ENCODE results near the gene BRD1. TPM values are rescaled to one million over a fixed set of nuclear protein-coding genes. Genes with fewer than 3 reads are reported as not detected.

The BRD1 gene
- total RNA-seq (2014; rRNA removed): 19.1 and 23.0 TPM in 2 replicates
- Bru-seq, nascent RNA: percentile 72 among the genes with signal in this experiment
- percentile 79 among the genes with signal in this experiment for BruChase-seq, experiment 1, labeled RNA remaining after a 6-hour chase
- BruChase-seq, experiment 2, labeled RNA remaining after a 2-hour chase: percentile 80 among the genes with signal in this experiment
- long read RNA-seq, full-length matches to known transcripts: 3 of 38 reads
- long read RNA-seq, partial matches to known transcripts: 20 of 38 reads
- long read RNA-seq, other reads (novel, unspliced or antisense): 15 of 38 reads

DNA sequence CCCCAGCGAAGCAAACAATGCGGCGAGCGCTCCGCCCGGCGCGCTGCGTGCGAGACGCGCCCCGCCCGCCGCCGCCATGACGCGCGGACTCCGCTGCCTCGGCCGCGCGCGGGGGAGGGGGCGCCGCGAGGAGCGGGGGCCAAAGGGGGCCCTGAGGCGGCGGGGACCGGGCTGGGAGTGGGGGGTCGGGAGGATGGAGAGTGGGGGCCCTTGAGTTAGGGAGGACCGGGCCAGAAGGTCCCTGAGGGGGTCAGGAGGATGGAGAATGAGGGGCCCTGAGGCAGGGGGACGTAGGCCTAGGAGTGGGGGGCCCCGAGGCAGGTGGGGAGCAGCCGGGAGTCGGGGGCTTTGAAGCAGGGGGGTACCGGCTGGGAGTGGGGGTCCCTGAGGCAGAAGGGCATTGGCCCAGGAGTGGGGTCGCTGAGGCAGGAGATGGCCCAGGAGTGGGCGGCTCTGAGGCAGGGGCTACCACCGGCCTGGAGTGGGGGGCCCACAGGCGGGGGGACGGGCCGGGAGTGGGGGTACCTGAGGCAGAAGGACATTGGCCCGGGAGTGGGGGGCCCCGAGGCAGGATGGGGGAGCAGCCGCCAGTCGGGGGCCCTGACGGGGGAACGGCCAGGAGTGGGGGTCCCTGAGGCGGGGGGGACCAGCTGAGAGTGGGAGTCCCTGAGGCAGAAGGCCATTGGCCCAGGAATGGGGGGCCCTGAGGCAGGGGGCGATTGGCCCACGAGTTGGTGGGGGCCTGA lies at the start of gene BRD1:
BRD1 (minus strand) TSS at position 21 of the 746 bp plus-strand sequence. CDS start 3,556 bp downstream, outside the sequence.
- Histone ChIP-seq H3K4me3 (ENCODE audit: low read length) (peak within 1 kb of the TSS; percentile 95), H3K4me2 (ENCODE audit: low read length) (peak within 1 kb of the TSS; percentile 99), H3F3A (ENCODE audit: low read length, unreplicated experiment) (no peaks in the 10 kb centered on the region), H2AFZ (ENCODE audit: low read length) (peak within 1 kb of the TSS; percentile 64), H3K27ac (ENCODE audit: low read length) (no peak within 1 kb of the TSS), H3K36me3 (ENCODE audit: low read depth, low read length) (peaks cover 4% of the 10 kb centered on the region; the same call in 1 of the 2 replicates), H3K79me2 (ENCODE audit: low read length) (peaks cover 41% of the 10 kb centered on the region), H3K4me1 (ENCODE audit: insufficient read depth, low read length) (peaks cover 17% of the 10 kb centered on the region), H3K9me2 (replicated peaks; ENCODE audit: low read length) (no peaks in the 10 kb centered on the region), H3K9me3 (ENCODE audit: low read length) (no peaks in the 10 kb centered on the region), H3K27me3 (ENCODE audit: low read length) (no peaks in the 10 kb centered on the region), H3K9ac (ENCODE audit: low read length) (peak within 1 kb of the TSS; percentile 91), H4K20me1 (ENCODE audit: low read length) (peaks cover 35% of the 10 kb centered on the region)
- ATAC-seq (peak; percentile 70), DNase-seq (peak; percentile 67)
- intact Hi-C loops (cut with micrococcal nuclease): loop anchor here (2.0 kb wide), 1 partner anchor 25 kb away; the partner anchor contains the start of gene ZBED4
- CTCF ChIA-PET: no interaction called here
- POLR2A ChIA-PET (ENCODE audit: unreplicated experiment): no interaction called here
- TF ChIP-seq EZH2 (IDR thresholded peaks at IDR 0.05; ENCODE audit: low read length, unreplicated experiment): no peak
- no peak for TF ChIP-seq EZH2phosphoT487 (IDR thresholded peaks at IDR 0.05; ENCODE audit: borderline replicate concordance, low read length)
- TF ChIP-seq, protein P1, sequence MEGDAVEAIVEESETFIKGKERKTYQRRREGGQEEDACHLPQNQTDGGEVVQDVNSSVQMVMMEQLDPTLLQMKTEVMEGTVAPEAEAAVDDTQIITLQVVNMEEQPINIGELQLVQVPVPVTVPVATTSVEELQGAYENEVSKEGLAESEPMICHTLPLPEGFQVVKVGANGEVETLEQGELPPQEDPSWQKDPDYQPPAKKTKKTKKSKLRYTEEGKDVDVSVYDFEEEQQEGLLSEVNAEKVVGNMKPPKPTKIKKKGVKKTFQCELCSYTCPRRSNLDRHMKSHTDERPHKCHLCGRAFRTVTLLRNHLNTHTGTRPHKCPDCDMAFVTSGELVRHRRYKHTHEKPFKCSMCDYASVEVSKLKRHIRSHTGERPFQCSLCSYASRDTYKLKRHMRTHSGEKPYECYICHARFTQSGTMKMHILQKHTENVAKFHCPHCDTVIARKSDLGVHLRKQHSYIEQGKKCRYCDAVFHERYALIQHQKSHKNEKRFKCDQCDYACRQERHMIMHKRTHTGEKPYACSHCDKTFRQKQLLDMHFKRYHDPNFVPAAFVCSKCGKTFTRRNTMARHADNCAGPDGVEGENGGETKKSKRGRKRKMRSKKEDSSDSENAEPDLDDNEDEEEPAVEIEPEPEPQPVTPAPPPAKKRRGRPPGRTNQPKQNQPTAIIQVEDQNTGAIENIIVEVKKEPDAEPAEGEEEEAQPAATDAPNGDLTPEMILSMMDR (conservative IDR thresholded peaks at IDR 0.05; ENCODE audit: low read depth, low read length): no peak
- BruUV-seq (replicated peaks): no TSS peak

DNA sequence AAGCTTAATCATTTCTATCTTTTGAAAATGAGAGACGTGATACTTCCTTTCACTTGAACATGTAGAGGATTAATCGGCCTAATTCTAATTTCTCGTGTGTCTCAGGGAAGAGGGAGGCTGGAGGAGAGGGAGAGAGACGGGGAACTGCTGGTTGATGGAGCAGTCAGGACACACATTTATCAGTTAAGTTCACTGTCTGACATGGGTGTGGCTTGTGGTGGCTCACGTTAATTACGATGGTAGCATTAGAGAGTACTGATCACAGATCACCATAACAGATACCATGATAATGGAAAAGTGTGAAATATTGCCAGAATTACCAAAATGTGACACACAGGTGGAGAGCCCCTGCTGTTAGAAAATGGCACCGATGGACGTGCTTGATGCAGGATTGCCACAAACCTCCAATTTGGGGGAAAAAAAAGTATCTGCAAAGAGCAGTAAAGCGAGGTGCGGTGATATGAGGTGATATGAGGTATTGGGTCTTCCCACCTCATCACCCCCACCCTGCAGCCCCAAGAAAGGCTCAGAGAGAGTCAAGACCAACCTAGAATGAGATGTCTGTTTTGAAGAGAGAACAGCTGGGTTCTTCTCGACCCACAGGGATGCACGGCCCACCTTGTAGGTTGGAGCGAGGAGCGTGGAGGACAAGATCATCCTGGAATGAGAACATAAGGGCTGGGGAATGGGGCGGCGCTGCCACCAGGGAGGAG lies 45.7 kb upstream of the BRD1 start:
- DNase-seq (no peak), ATAC-seq (no peak)
- Histone ChIP-seq H3K27ac (ENCODE audit: low read length) (no peak overlapping the region), H3K36me3 (ENCODE audit: low read depth, low read length) (no peaks in the 10 kb centered on the region), H3K4me1 (ENCODE audit: insufficient read depth, low read length) (no peaks in the 10 kb centered on the region), H3K9me2 (replicated peaks; ENCODE audit: low read length) (no peaks in the 10 kb centered on the region), H3K27me3 (ENCODE audit: low read length) (no peaks in the 10 kb centered on the region), H3K79me2 (ENCODE audit: low read length) (peaks cover 71% of the 10 kb centered on the region), H3K9me3 (ENCODE audit: low read length) (no peaks in the 10 kb centered on the region), H3K9ac (ENCODE audit: low read length) (no peak overlapping the region), H3K4me3 (ENCODE audit: low read length) (no peak overlapping the region), H4K20me1 (ENCODE audit: low read length) (0 out of 2 replicates have a peak, but pooled peaks cover 3% of the 10 kb centered on the region), H3F3A (ENCODE audit: low read length, unreplicated experiment) (no peaks in the 10 kb centered on the region), H3K4me2 (ENCODE audit: low read length) (no peak overlapping the region), H2AFZ (ENCODE audit: low read length) (no peak overlapping the region)
- intact Hi-C loops (cut with micrococcal nuclease): no loop called here
- BruUV-seq (replicated peaks): no TSS peak
- ChIA-PET POLR2A (ENCODE audit: unreplicated experiment) (no interaction called here), CTCF (no interaction called here)
- TF ChIP-seq EZH2phosphoT487 (IDR thresholded peaks at IDR 0.05; ENCODE audit: borderline replicate concordance, low read length) (no peak), EZH2 (IDR thresholded peaks at IDR 0.05; ENCODE audit: low read length, unreplicated experiment) (no peak)
- TF ChIP-seq, protein P1 (conservative IDR thresholded peaks at IDR 0.05; ENCODE audit: low read depth, low read length): no peak
